ENCODE measurements around the gene USO1. TPM values are rescaled to one million over a fixed set of nuclear protein-coding genes. Genes with fewer than 3 reads are reported as not detected.

USO1 gene
- total RNA-seq, 1 donor from 2014 or later: 104 TPM

- no peak for DNase-seq
Measured at GRCh38 chr4:75843596-75843995, 119.2 kb downstream of the USO1 start.

GRCh38 chr4:75844151-75844662 lies 119.8 kb downstream of the USO1 start:
- no peak for DNase-seq

GRCh38 chr4:75845992-75846391 lies 121.6 kb downstream of the USO1 start:
- no peak for DNase-seq

- peak; percentile 4 for DNase-seq
Measured at GRCh38 chr4:75848171-75848760, 123.9 kb downstream of the USO1 start.

GRCh38 chr4:75848891-75849290 lies 124.5 kb downstream of the USO1 start:
- DNase-seq: no peak

GRCh38 chr4:75849461-75849860 lies 125.1 kb downstream of the USO1 start:
- no peak for DNase-seq

DNA sequence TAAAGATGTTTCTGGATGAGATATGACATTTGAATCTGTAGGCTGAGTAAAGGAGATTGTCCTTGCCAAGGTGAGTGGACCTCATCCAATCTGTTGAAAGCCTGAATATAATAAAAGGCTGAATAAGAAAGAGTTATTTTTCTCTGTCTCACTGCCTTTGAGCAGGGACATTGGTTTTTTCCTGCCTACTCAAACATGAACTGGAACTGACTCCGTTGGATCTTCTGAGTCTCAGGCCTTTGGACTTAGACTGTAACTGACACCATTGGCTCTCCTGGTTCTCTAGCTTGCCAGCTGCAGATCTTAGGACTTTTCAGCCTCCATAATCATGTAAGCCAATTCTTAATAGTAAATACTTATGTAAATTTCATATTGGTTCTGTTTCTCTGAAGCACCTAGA lies 134.3 kb downstream of the USO1 start:
- DNase-seq: no peak

- no peak for DNase-seq
Measured at GRCh38 chr4:75860606-75861005, 136.2 kb downstream of the USO1 start.

Small RNA genes lying within 50 kb of the gene (small RNA-seq; reads per million reads assigned to genes)
- not detected for gene RNU2-16P (ENCODE audit: low replicate concordance)

Other genes starting within 250 kb of the USO1 start
- 39.3 TPM for gene RCHY1, start 210.2 kb upstream of the USO1 start, total RNA-seq
- 18.1 TPM for gene THAP6, start 210.1 kb upstream of the USO1 start, total RNA-seq
- not detected for gene ODAPH, start 168.5 kb upstream of the USO1 start, total RNA-seq
- 0.49 TPM for gene CDKL2, start 94.0 kb upstream of the USO1 start, total RNA-seq
- 103 TPM for gene G3BP2, start 51.2 kb upstream of the USO1 start, total RNA-seq
- gene PPEF2, start 177.9 kb downstream of the USO1 start, total RNA-seq: 0.10 TPM
- gene NAAA, start 216.4 kb downstream of the USO1 start, total RNA-seq: 16.4 TPM